T-helper 1 cell (primary cell): Measurements from ENCODE around the gene FAM184A.
"Not testable (repeated sequence)": the region's sequence is repeated elsewhere in the genome, so short reads cannot be mapped to it uniquely, and the experiment has no call there.

Experiments
- DNase-seq, 5 donors: peaks; one replicate each; pipeline ENCODE4 v3.0.0-alpha.2; 2012 to 2020
- total RNA-seq, 4 donors: gene quantifications; one replicate each; lab custom pipeline; 2026; lab: John Stamatoyannopoulos, UW

FAM184A gene, protein sequence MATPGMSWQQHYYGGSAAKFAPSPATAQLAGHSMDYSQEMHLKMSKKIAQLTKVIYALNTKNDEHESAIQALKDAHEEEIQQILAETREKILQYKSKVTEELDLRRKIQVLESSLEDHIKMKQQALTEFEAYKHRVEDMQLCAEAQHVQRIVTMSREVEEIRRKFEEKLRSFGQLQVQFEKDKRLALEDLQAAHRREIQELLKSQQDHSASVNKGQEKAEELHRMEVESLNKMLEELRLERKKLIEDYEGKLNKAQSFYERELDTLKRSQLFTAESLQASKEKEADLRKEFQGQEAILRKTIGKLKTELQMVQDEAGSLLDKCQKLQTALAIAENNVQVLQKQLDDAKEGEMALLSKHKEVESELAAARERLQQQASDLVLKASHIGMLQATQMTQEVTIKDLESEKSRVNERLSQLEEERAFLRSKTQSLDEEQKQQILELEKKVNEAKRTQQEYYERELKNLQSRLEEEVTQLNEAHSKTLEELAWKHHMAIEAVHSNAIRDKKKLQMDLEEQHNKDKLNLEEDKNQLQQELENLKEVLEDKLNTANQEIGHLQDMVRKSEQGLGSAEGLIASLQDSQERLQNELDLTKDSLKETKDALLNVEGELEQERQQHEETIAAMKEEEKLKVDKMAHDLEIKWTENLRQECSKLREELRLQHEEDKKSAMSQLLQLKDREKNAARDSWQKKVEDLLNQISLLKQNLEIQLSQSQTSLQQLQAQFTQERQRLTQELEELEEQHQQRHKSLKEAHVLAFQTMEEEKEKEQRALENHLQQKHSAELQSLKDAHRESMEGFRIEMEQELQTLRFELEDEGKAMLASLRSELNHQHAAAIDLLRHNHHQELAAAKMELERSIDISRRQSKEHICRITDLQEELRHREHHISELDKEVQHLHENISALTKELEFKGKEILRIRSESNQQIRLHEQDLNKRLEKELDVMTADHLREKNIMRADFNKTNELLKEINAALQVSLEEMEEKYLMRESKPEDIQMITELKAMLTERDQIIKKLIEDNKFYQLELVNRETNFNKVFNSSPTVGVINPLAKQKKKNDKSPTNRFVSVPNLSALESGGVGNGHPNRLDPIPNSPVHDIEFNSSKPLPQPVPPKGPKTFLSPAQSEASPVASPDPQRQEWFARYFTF
- total RNA-seq, result 4.8 to 13.0 (median 8.9) reads per million in 4 donors

DNA sequence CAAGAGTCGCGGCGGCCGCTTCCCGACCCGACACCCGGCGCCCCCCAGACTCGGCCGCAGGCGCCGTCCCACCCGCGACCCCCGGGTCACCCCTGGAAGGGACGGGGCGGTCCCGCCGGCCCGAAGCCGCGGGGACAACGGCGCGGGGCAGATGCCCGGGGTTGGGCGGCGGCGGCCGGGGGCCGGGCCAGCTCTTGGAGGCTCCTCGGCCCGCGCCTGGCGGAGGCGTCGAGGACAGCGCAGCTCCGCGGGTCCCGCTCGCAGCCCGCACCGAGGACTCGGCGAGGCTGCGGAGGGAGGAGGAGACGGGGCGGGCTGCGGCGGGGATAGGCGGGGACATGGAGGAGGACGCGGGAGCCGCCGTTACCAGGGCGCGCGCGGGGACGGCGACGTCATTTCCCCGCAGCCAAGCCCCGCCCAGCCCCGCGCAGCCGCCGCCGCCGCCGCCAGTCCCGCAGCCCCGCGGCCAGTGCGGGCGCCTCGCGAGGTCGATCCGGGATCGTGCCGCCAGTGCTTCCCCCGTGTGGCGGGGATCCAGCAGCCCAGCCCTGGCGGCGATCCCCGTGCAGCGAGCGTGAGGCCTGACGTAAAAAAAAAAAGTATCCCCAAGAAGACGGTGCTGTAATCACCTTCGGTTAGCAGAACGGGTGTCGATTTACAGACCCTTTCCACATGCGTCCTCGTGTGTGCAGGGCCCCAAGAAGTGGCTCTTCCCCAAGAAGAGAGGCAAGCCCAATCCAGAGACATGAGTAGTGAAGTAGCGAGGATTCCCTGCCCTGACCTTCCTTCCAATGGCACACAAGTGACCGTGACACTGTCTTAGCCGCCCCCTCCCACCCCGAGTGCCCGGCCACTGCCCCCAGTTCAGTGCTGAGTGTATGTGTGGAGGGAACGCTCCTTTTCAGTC lies at the start of gene FAM184A:
TSS of gene FAM184A (minus strand) at position 289 of the 907 bp plus-strand sequence. CDS start 365 bp downstream, outside the sequence.
- peak; percentile 70 to 81 (median 76) for DNase-seq

GRCh38 chr6:119127627-119128026 lies 49.2 kb upstream of the FAM184A start:
- no peak for DNase-seq

GRCh38 chr6:119126826-119127225 lies 48.4 kb upstream of the FAM184A start:
- no peak for DNase-seq

DNA sequence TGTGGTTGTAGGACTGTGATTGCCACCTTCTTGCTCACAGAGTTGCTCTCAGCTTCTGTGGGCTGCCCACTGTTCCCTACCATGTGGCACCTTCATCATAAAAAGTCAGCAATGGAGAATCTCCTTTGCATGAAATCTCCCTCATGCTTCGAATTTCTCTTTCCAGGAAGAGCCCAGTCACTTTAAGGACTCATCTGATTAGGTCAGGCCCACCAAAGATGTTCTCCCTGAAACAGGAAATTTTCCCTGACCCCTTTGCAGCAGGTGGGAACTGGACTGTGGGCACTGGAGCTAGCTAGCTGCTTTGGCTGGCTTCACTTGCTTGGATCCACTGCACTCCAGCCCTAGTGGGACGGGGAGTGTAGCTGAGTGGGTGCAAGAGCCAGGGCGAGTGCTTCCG lies 47.7 kb upstream of the FAM184A start:
- no peak for DNase-seq

DNA sequence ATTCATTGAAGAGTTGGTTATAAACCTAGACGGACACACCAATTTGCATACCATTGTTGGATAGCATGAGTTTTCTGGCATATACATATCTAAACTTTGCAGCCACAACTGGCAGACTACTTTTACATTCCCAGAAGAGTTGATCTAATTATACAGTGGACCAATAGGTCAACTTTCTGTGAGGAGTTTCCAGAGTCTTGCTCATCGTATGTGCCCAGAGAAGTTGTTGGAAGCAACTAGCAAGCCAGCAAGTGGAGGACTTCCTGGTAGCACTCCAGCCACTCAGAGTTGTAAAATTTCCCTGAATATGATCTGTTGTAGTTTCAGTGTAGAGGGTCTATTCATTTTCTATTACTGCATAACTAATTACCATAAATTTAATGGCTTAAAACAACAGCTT lies 47.1 kb upstream of the FAM184A start:
- no peak for DNase-seq

DNA sequence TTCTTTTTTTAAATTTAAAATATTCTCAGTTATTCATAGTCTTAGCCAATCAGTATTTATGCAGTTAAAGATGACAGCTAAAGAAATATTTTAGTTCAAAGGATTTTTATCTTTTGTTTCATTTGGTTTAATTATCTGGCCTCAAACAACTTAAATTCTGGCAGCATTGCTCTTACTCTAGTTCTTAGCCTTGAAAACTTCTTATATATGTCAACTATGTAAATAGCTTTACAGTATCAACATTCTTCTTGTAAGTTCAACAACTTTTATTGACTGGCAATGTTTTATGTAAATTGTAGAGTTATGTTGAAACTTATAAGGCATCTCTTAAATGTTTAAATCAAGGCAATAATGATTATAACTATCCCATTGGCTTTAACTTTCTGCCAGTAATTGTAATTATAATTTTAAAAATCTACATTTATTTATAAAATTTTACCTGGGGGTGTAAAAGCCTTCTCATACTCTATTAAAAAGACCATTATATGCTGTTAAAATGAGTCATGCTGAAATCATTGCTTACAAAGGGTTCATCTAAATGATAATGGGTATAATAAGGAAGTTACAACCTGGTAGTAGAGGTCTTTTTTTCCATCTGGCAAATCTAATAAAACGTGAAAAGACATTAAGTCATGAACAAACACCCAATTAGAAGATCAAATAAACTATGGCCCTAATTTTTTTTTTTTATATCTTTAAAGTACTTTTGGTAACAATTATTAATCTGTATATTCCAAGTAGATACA lies 45.8 kb upstream of the FAM184A start:
- DNase-seq, result no peak

DNA sequence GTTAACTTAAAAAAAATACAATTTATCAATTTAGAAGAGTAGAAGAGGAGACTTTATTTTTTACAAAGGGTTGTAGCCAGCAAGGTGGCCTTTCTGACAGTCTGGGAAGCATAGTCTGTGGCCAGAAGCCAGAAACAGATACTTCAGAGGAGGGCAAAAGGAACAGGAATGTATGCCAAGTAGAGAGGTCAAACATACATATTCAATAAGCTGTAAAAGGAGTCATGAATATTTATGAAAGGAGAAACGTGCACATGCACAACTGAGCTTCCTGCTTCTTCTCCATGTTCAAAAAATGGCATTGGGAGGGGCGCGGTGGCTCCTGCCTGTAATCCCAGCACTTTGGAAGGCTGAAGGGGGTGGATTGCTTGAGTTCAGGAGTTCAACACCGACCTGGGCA lies 43.9 kb upstream of the FAM184A start:
- no peak for DNase-seq

- DNase-seq, result no peak
Observed at GRCh38 chr6:119121367-119121766, 42.9 kb upstream of the FAM184A start.

- DNase-seq, result no peak
Observed at GRCh38 chr6:119119989-119120388, 41.5 kb upstream of the FAM184A start.

GRCh38 chr6:119119062-119119461 lies 40.6 kb upstream of the FAM184A start:
- DNase-seq, result not testable (repeated sequence)

DNA sequence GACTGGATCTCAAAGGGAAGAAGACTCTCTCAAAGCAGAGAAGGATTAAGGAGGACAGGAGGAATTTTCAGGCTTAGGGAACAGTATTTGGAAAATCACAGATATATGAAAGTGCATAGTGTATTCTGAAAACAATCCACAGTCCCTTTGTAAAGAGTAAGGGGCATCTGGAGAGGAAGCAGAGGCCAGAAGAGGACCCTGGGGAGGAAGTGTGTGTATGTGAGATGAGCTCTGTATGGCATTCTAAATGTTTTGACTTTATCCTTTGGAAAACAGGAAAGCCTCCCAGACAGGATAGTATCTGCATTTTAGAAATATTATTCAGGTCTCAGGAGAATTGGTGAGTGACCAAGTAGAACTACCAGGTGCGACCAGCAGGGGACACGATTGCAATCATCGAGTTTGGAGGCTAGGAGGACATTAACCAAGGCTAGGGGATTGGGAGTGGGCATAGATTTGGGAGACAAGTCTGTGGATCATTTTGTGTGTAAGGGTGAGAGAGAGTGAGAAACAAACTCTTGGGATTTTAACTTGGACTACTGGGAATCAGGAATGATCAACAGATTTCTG lies 38.3 kb upstream of the FAM184A start:
- DNase-seq, result no peak

DNA sequence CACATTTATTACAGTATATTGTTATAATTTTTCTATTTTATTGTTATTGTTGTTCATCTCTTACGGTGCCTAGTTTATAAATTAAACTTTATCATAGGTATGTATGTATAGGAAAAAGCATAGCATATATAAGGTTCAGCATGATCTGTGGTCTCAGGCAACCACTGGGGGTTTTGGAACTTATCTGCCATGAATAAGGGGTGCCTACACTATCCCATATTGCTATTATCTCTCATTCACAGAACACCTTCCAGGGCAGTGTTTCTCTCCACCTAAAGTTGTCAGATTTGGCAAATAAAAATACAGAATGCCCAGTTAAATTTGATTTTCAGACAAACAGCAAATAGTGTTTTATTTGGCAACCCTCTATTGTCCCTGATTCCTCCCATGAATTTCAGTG lies 35.5 kb upstream of the FAM184A start:
- DNase-seq, result no peak

DNA sequence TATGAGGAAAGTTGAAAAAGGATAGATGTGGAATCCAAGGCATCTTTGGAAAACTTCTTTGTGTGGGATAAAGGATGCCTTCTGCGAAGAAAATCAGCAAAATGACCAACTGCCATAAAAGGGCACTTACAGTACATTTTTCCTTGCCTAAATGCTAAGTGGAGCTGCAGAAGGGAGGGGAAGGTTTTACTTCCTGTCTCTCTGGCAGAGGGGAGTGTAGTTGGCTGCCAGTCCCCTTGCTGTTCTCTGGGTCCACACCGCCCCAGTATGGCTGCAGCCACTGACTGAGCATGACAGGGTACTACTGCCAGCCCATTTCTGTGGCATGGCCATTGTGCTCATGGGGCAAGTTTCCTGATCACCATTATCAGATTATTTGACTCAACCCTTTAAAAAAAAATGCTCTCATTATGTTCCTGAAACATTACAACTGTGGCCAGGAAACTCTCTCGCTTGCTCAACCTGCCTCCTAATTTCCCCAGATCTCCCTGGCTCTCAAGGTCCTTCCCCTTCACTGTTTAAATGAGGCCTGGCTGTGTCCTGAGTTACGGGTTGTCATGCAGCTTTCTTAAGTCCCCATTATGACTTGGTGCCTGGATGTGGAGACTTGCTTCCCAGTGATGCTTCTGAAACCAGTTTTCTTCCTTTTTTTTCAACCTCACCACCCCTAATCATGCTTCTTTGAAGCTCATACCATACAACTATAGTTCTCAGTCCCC lies 34.5 kb upstream of the FAM184A start:
- DNase-seq, result no peak

- peak in 4 of 5 donors; percentile 17 to 57 (median 38) for DNase-seq
Observed at GRCh38 chr6:119110601-119111548, 32.4 kb upstream of the FAM184A start.

DNA sequence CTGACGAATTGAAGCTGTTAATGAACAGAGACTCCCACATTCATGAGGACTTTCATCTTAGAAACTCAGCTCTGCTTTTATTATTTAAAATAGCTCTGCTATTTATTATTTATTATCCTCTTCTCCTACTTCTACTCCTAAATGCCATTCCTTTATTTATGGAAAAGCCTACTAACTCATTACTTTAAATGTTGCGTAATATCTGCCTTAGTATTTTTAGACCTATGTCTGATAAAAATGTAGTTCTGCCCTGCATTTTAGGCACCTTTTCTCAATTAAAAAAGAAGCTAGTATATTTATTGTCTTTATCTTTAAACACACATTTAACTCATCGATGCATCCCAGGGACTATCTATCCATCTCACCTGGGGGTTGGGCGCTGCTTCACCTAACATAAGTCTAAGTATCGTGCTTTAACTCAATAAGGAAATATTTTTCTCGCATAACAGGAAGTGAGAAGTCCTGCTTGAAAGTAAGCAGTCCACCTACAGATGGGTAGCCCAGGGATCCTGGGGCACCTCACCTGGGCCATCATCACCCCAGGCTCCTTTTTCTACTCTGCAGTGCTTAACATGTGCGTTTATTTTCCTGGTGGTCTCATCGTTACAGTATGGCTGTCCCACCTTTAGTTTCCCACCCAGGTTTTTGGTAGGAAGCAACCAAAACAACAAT lies 31.3 kb upstream of the FAM184A start:
- no peak for DNase-seq

DNA sequence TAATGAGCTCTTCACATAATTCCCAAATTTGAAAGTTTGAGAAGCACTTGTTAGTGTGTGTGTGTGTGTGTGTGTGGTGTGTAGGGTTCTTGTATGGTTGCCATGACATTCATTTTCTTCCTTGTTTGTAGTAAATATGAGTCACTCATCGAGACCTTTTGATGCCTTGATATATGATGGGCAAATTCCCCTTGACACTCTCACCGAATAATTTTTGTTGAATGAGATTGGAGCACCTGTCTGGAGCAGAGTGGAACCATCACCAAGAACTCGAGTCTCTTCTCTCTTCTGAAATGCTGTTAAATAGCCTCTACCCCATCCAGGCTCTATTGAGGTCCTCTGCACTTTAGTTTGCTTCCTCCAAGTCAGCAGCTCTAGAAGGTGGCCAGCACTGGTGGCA lies 29.6 kb upstream of the FAM184A start:
- DNase-seq, result no peak

DNA sequence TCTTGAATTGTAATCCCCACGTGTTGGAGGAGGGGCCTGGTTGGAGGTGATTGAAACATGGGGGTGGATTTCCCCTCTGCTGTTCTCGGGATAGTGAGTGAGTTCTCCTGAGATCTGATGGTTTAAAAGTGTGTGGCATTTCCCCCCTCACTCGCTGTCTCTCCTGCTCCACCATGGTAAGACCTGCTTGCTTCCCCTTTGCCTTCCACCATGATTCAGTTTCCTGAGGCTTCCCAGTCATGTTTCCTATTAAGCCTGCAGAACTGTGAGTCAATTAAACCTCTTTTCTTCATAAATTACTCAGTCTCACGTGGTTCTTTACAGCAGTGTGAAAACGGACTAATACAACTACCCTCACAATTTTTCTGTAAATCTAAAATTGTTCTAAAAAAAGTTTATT lies 26.8 kb upstream of the FAM184A start:
- DNase-seq, result no peak

DNA sequence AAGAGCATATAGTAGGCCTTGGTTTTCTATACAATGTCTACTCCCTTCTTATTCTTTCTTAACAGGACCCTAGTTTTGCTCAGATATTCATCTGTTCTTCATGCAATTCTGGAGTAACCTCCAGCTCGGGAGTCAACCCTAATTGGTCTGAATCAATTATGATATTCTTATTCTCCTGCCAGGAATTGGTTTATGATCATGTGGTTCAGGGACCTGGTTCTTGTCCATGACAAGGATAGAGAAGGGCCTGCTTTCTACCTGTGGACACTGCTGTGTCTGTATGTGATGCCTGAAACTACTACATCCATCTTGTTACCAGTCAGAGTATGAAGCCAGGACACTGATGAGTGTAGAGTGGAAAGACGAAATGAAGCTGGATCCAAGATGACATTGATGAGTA lies 24.4 kb upstream of the FAM184A start:
- DNase-seq, result no peak
